Activated T-helper 9 cell treated with anti-CD3 and anti-CD28 coated beads, Interleukin-2, amount 50 U/mL, for 16 hours (primary cell): ENCODE results near the gene STX18.
"Not testable (repeated sequence)": the region's sequence is repeated elsewhere in the genome, so short reads cannot be mapped to it uniquely, and the experiment has no call there.

Experiments used
- DNase-seq: peaks from one replicate; pipeline ENCODE4 v3.0.0-alpha.2; 2020; ENCODE audit warnings: low read depth

The STX18 gene

DNA sequence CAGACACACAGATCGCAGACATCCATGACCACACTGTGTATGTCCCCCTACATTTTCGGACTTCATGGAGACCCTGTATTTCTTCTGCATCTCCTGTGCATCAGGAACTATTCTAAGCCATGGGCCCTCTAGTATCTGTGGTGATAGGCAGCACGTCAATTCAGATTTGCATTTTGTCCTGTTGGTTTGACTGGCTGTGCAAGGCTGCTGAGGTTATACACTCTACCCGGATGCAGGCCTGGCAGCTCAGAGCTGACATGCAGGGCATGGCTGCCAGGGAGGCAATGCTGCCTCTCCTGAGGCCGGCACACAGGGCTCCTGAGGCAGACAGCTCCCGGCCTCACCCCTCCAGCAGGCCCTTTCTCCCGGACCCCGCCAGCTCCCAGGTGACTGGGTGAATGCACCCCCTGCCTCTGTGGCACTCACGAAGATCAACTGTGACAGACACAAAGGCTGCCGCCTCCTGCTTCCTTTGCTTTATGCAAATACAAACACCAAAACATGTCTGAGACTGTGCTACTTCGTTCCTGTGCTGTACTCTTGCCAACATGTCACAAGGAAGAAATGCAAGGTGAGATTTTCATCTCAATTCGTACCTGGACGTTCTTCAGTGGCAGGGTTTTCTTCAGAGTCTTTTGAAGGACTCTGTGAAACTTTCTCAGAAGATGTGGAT is 103.9 kb downstream of the STX18 start:
- no peak for DNase-seq

DNA sequence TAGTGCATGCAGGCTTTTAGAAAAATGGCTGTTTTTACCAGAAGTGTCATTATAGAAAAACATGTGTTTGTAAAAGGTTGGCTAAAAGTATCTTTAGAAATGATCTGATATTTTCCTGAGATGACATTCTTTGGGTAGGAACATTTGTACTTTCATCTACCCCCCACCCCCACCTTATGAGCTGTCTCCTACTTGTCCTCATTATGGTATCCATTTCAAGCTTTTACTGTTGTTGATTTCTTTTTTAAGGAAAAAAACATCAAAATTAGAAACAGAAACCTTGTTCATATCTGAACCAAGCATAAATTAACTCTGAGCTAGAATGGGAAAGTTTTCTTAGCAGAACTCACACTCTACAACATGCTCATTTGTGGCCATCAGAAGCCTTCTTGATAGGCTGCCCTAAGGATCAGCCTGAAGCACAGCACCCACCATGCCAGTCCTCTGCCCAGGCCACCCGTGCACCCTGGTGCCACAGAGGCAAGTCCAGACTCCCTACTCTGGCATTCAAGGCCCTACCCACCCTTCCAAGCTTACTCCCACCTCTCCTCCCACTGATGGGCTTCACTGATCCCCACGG is 105.5 kb downstream of the STX18 start:
- DNase-seq, result no peak

- DNase-seq, result no peak
These were observed 107.9 kb downstream of the STX18 start for GRCh38 chr4:4433941-4434340.

DNA sequence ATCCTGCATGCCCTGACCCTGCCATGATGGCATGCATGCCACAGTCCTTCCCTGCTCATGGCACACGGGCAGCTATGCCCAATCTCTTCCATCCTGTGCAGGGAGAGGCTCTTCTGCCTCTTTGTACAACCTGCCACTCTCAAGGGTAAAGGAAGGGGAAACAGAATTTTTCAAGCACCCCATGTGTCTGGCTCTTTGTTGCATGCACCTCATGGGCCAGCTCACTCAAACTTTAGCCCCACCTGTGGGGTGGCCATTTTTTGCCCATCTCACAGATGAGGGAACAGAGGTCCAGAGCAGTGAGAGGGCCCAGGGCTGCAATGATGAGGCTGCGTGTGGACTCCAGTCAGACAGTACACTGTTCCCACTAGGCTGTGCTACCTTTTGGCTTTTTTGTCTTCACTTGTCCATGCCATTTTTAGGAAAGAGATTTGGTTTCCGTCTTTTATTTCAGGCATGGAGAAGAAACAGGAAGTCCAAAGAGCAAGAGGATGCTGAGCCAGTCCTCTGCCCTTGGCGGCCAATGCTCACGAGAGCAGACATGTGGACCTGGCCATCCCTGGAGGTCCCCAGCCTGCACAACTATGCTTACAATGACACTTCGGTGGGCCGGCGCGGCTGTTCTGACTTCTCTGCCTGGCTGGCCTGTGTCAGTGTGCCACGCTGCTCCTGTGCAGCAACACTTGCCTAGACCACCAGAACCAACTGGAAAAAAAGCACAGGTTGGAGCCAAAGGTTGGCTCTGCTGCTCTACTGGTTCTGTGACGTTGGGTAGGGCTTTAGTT is 109.3 kb downstream of the STX18 start:
- DNase-seq, result no peak

GRCh38 chr4:4430492-4431195 is 111.2 kb downstream of the STX18 start:
- peak; percentile 16 for DNase-seq

DNA sequence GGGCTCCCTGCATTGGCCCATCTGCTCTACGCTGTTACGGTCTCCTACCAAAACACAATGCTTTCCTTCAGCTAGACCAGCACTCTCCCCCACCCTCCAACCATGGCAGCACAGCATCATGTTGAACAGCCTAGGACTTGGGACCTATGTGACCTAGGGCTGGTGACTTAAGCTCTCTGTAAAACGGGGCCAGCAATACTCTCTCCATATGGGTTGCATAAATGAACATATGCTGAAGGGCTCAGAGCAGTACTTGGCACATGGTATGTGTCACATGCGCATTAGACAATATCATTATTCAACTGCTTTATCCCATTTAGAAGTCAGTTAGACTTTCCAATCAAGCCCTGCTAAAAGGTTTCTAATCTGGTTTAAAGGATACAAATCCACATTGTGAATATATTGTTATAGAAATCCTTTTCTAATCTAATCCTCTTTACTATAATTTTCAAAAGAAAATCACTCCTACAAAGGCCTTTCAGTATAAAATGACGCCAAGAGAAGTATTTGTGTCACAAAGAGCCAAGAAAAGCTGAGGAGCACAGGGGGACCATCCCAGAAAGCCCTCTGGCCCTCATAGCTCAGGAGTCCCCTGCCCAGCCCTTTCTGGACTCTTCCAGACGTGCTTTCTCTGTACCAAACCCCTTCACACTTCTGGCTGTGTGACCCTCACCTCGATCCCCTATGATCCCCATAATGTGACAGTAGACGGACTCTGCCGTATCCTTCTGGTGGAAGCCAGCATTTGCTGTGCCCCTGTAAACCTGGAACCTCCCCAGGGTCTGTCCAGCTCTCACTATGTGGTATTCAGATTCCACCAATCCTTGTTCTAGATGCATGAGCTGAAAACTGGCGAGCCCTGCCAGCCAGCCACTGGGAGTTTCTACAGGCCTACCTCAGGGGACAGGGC is 112.6 kb downstream of the STX18 start:
- DNase-seq, result no peak

- no peak for DNase-seq
These were observed 114.0 kb downstream of the STX18 start for GRCh38 chr4:4427886-4428285.

- no peak for DNase-seq
These were observed 114.6 kb downstream of the STX18 start for GRCh38 chr4:4427121-4427870.

- no peak for DNase-seq
These were observed 115.2 kb downstream of the STX18 start for GRCh38 chr4:4426511-4427120.

DNA sequence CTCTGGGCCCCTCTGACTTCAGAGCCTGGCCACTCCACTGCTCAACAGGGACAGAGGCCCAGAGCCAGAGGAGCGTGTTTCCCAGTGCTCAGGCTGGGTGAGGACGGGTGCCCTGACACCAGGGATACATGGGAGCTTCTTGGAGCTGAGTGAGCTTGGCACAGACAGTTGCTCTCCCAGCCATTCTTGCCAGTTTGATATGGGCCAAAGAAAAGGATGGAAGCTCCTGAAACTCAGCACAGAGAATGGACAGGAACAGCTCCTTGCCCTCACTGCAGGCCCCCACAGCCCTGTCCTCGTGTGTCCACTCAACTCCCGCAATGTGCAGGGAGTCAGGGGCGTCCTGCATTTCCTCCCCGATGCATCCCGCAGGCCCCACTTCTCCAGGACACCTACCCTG is 116.2 kb downstream of the STX18 start:
- no peak for DNase-seq

- no peak for DNase-seq
These were observed 116.6 kb downstream of the STX18 start for GRCh38 chr4:4425119-4425690.

DNA sequence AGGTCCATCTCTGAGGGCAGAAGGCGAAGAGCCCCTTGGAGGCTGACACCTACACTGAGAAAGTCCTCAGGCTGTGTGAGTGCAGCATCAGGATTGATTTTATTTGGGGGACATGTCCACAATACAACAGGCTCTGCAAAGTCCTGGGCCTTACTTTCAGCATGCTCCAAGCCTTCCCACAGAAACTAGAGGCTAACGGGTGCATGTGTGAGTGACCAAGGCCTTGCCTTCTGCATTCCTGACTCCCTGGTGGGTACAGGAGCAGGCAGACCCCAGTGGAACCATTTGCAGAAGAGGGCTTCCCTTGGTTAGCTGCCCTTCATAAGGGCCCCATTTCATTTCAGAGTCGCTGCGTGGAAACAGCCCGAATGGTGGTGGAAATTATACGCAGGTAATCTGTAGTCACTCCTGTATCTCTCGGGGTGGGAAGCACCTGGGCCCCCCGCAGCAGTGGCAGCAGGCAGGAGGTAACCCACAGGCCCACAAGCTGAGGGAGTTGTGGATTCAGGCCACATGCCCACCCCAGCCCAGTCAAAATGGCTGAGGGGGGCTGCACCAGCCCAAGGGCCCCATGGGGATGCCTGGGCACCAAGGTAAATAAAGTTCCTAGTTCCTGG is 117.2 kb downstream of the STX18 start:
- no peak for DNase-seq

- DNase-seq, result no peak
These were observed 117.9 kb downstream of the STX18 start for GRCh38 chr4:4423706-4424498.

- no peak for DNase-seq
These were observed 118.9 kb downstream of the STX18 start for GRCh38 chr4:4422856-4423499.

- DNase-seq, result not testable (repeated sequence)
These were observed 119.7 kb downstream of the STX18 start for GRCh38 chr4:4422117-4422516.

GRCh38 chr4:4421356-4421755 is 120.5 kb downstream of the STX18 start:
- no peak for DNase-seq

GRCh38 chr4:4420421-4420820 is 121.4 kb downstream of the STX18 start:
- DNase-seq, result no peak

DNA sequence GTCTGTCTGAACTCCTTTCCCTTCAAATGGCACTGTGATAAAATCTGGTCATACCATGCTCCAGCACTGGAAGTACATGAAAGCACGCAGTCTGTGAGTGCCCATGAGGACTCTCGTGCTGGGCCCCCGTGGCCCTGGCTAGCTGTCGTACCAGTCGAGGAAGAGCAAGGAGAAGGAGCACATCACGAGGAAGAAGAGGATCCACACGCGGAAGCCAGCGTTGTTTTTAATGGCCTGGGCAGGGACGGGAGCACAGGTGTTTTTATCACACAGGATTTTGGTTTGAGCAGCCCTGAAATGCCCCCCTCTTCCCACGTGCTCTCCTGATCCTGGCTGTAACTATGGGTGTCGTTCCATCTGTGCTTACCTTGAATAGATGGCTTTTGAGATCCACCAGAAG is 122.0 kb downstream of the STX18 start:
- no peak for DNase-seq
